HL-60 (cell line): ENCODE data around the gene ADAMTS16.

Experiments used
- DNase-seq, 2 experiments: peaks; one replicate each; pipeline ENCODE4 v3.0.0-alpha.2; 2010 to 2020; ENCODE audit warnings: low read depth in 1 of 2, low spot score in 1 of 2
- H3K27ac ChIP-seq: fragments of 250-450 bp; sonication (Bioruptor Pico); replicated peaks from 2 replicates; pipeline ENCODE4 v1.5.1; 2020; ENCODE audit warnings: mild to moderate bottlenecking, moderate library complexity
- H3K27me3 ChIP-seq: fragments of 250-450 bp; sonication (Bioruptor Pico); 2 replicates; pipeline ENCODE4 v1.5.1; 2021; ENCODE audit warnings: mild to moderate bottlenecking, moderate library complexity; ENCODE audit not compliant: insufficient read depth, poor library complexity, severe bottlenecking
- H3K4me3 ChIP-seq: replicated peaks from 2 replicates; pipeline ENCODE4 v1.5.1; 2011; ENCODE audit warnings: mild to moderate bottlenecking, control low read depth, low read length; ENCODE audit not compliant: insufficient read depth
- GABPA ChIP-seq: IDR thresholded peaks from 2 replicates; pipeline ENCODE4 v1.6.1; 2012; ENCODE audit warnings: low read depth
- POLR2AphosphoS5 ChIP-seq: IDR thresholded peaks from 2 replicates; pipeline ENCODE4 v1.6.1; 2012; ENCODE audit warnings: low read depth
- SPI1 ChIP-seq: IDR thresholded peaks from 2 replicates; pipeline ENCODE4 v1.6.1; 2012; ENCODE audit warnings: low read depth, mild to moderate bottlenecking, borderline replicate concordance
- TF ChIP-seq, protein P1 (sequence below): IDR thresholded peaks from one replicate; pipeline ENCODE4 v1.5.1; 2011; ENCODE audit warnings: low read length, control low read depth, inconsistent platforms; ENCODE audit not compliant: insufficient read depth
- TF ChIP-seq, protein P2 (sequence below): IDR thresholded peaks from 2 replicates; pipeline ENCODE4 v1.6.1; 2012; ENCODE audit warnings: low read depth; ENCODE audit not compliant: insufficient replicate concordance

ADAMTS16 gene

DNA sequence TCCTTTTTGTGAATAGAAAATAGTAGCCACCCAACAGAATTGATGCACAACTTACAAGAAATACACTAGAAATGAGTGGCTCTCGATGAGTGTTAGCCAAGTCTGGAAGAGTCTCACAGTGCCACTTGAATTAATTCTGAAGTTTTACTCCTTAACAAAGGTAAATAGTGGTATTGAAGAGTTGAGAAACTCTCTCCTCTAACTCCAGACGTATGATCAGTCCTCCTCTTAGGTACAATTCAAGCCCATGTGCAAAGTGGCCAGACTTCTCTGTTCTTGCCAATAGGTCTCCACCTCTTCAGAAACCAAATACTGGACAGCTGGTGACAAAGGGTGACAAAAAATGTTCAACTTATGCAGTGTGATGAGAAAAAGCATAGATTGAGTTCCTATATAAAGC is 38.5 kb upstream of the ADAMTS16 start:
- no peak for DNase-seq
- no peaks in the 10 kb centered on the region for H3K27me3 ChIP-seq
- H3K4me3 ChIP-seq = no peak overlapping the region
- H3K27ac ChIP-seq = no peak overlapping the region
- TF ChIP-seq GABPA (no peak), POLR2AphosphoS5 (no peak), SPI1 (no peak)
- TF ChIP-seq, protein P1, sequence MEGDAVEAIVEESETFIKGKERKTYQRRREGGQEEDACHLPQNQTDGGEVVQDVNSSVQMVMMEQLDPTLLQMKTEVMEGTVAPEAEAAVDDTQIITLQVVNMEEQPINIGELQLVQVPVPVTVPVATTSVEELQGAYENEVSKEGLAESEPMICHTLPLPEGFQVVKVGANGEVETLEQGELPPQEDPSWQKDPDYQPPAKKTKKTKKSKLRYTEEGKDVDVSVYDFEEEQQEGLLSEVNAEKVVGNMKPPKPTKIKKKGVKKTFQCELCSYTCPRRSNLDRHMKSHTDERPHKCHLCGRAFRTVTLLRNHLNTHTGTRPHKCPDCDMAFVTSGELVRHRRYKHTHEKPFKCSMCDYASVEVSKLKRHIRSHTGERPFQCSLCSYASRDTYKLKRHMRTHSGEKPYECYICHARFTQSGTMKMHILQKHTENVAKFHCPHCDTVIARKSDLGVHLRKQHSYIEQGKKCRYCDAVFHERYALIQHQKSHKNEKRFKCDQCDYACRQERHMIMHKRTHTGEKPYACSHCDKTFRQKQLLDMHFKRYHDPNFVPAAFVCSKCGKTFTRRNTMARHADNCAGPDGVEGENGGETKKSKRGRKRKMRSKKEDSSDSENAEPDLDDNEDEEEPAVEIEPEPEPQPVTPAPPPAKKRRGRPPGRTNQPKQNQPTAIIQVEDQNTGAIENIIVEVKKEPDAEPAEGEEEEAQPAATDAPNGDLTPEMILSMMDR = no peak
- TF ChIP-seq, protein P2, sequence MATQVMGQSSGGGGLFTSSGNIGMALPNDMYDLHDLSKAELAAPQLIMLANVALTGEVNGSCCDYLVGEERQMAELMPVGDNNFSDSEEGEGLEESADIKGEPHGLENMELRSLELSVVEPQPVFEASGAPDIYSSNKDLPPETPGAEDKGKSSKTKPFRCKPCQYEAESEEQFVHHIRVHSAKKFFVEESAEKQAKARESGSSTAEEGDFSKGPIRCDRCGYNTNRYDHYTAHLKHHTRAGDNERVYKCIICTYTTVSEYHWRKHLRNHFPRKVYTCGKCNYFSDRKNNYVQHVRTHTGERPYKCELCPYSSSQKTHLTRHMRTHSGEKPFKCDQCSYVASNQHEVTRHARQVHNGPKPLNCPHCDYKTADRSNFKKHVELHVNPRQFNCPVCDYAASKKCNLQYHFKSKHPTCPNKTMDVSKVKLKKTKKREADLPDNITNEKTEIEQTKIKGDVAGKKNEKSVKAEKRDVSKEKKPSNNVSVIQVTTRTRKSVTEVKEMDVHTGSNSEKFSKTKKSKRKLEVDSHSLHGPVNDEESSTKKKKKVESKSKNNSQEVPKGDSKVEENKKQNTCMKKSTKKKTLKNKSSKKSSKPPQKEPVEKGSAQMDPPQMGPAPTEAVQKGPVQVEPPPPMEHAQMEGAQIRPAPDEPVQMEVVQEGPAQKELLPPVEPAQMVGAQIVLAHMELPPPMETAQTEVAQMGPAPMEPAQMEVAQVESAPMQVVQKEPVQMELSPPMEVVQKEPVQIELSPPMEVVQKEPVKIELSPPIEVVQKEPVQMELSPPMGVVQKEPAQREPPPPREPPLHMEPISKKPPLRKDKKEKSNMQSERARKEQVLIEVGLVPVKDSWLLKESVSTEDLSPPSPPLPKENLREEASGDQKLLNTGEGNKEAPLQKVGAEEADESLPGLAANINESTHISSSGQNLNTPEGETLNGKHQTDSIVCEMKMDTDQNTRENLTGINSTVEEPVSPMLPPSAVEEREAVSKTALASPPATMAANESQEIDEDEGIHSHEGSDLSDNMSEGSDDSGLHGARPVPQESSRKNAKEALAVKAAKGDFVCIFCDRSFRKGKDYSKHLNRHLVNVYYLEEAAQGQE = no peak

DNA sequence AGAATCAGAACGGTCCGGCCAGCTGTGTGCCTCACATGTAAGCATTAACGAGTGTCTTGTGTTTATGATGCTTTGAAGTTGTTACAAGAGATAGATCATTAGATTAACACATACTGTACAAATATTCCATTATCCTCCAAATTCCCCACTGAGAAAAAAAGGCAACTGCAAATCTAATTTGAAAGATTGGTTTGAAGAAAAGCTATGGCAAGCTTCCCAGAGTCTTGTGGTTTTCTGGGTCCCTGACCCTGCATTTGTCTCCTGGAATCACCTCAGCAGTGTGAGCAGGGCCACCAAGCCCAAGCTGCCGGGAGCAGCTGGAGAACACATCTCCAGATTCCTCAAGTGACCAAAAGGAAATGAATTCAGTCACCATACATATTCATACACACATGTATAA is 36.9 kb upstream of the ADAMTS16 start:
- Histone ChIP-seq H3K27me3 (no peaks in the 10 kb centered on the region), H3K4me3 (no peak overlapping the region), H3K27ac (no peak overlapping the region)
- TF ChIP-seq, protein P1 = no peak
- no peak for DNase-seq

DNA sequence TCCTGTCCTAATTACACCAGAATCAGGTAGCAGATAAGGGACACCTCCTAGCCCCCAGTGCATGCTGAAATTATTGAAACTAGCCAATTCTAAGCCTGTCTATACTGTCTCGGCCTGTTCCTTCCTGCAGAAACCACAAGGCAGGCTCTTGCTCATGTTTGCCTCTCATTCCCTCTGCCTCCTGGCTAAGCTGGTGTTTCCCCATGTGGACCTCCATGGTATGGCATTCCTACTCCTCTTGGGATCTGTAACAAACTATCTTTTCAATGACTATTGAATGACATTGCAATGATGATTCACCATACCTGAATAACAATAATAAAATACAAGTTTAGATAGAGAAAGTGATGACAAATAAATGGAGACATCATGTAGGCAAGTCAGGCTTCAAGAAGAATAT is 35.6 kb upstream of the ADAMTS16 start:
- Histone ChIP-seq H3K27ac (no peak overlapping the region), H3K27me3 (no peaks in the 10 kb centered on the region), H3K4me3 (no peak overlapping the region)
- TF ChIP-seq SPI1 = no peak
- no peak for TF ChIP-seq POLR2AphosphoS5
- TF ChIP-seq, protein P2 = no peak
- TF ChIP-seq, protein P1 = no peak
- no peak for TF ChIP-seq GABPA
- no peak for DNase-seq

DNA sequence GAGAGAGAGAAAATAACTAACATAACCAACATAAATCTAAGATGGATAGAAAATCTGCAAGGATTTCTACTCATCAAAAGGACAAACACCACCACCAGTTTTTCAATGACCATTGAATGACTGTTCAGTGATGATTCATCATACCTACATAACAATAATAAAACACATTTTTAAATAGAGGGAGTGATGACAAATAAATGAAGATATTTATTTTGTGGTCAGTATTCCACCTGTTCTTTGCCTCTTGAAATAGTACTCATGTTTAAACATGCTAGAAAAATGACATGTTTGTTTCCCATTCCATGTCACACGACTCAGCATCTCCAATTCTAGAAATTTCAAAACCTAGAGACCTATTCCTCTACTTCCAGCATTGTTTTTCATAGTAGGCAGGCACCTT is 34.6 kb upstream of the ADAMTS16 start:
- Histone ChIP-seq H3K27ac (no peak overlapping the region), H3K4me3 (no peak overlapping the region), H3K27me3 (no peaks in the 10 kb centered on the region)
- TF ChIP-seq SPI1 = no peak
- TF ChIP-seq, protein P1 = no peak
- TF ChIP-seq, protein P2 = no peak
- no peak for TF ChIP-seq GABPA
- no peak for TF ChIP-seq POLR2AphosphoS5
- DNase-seq = no peak
